GM23338 (cell line): Measurements from ENCODE around the gene MOGAT2.

Experiments used
- CREB1 ChIP-seq: fragments of 250-450 bp; sonication (Bioruptor Pico); IDR thresholded peaks from 2 replicates; pipeline ENCODE4 v1.5.0; 2020; ENCODE audit warnings: low read depth, mild to moderate bottlenecking, moderate library complexity
- CTCF ChIP-seq, 2 experiments: fragments of 200-600 bp in 1 of 2; sonication (generic) in 1 of 2; conservative IDR thresholded peaks; 2 replicates each; pipeline versions ENCODE4 v1.5.1 to v1.6.1; 2016 to 2017; ENCODE audit warnings: antibody characterized with exemption in 2 of 2, low read depth in 2 of 2, mild to moderate bottlenecking in 2 of 2, moderate library complexity in 1 of 2
- EZH2 ChIP-seq: fragments of 200-600 bp; sonication (generic); IDR thresholded peaks from one replicate; pipeline ENCODE4 v1.8.0; 2017; ENCODE audit warnings: antibody characterized with exemption, mild to moderate bottlenecking, low read depth; ENCODE audit not compliant: unreplicated experiment
- POLR2AphosphoS5 ChIP-seq: IDR thresholded peaks from 2 replicates; pipeline ENCODE4 v1.6.1; 2016; ENCODE audit warnings: antibody characterized with exemption, low read depth
- TF ChIP-seq, protein P1 (sequence below): IDR thresholded peaks from one replicate; pipeline ENCODE4 v1.6.1; 2018; ENCODE audit warnings: antibody characterized with exemption; ENCODE audit not compliant: unreplicated experiment

- TF ChIP-seq, protein P1, sequence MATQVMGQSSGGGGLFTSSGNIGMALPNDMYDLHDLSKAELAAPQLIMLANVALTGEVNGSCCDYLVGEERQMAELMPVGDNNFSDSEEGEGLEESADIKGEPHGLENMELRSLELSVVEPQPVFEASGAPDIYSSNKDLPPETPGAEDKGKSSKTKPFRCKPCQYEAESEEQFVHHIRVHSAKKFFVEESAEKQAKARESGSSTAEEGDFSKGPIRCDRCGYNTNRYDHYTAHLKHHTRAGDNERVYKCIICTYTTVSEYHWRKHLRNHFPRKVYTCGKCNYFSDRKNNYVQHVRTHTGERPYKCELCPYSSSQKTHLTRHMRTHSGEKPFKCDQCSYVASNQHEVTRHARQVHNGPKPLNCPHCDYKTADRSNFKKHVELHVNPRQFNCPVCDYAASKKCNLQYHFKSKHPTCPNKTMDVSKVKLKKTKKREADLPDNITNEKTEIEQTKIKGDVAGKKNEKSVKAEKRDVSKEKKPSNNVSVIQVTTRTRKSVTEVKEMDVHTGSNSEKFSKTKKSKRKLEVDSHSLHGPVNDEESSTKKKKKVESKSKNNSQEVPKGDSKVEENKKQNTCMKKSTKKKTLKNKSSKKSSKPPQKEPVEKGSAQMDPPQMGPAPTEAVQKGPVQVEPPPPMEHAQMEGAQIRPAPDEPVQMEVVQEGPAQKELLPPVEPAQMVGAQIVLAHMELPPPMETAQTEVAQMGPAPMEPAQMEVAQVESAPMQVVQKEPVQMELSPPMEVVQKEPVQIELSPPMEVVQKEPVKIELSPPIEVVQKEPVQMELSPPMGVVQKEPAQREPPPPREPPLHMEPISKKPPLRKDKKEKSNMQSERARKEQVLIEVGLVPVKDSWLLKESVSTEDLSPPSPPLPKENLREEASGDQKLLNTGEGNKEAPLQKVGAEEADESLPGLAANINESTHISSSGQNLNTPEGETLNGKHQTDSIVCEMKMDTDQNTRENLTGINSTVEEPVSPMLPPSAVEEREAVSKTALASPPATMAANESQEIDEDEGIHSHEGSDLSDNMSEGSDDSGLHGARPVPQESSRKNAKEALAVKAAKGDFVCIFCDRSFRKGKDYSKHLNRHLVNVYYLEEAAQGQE: no peak
- no peak; a peak in 1 of 4 replicates for TF ChIP-seq CTCF (conservative IDR thresholded peaks at IDR 0.05; ENCODE audit: low read depth in 2 of 2)
- no peak for TF ChIP-seq EZH2
- TF ChIP-seq CREB1 (CRISPR knock-in tag): no peak
- no peak for TF ChIP-seq POLR2AphosphoS5
Measured at GRCh38 chr11:75767793-75768111, 50.1 kb downstream of the MOGAT2 start.
